HG03097 (cell line): ENCODE measurements around the gene UBN1.
"Not testable (repeated sequence)": the region's sequence is repeated elsewhere in the genome, so short reads cannot be mapped to it uniquely, and the experiment has no call there.

ENCODE experiments used
- ATAC-seq: cut with Tn5 transposase; IDR thresholded peaks from one replicate; pipeline ENCODE4 v1.9.1; 2021; ENCODE audit not compliant: unreplicated experiment, low FRiP score

Gene UBN1

DNA sequence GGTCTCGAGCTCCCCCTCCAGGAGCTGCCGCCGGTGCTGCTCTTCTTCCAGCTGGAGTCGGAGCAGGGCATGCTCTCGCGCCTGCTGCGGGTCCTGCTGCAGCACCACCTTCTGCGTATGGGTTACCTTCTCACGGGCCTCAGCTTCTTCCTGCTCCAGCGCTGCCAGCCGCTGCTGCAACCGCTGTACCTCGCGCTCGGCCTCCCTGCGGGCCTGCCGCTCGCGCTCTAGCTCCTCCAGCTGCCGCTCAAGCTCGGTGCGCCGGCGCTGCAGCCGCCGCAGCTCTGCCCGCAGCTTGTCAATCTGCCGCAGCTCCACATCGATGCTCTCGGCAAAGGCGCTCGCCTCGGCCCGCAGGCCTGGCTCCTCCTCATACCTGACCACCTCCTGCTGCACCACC lies 36.9 kb downstream of the UBN1 start:
- ATAC-seq, result no peak

DNA sequence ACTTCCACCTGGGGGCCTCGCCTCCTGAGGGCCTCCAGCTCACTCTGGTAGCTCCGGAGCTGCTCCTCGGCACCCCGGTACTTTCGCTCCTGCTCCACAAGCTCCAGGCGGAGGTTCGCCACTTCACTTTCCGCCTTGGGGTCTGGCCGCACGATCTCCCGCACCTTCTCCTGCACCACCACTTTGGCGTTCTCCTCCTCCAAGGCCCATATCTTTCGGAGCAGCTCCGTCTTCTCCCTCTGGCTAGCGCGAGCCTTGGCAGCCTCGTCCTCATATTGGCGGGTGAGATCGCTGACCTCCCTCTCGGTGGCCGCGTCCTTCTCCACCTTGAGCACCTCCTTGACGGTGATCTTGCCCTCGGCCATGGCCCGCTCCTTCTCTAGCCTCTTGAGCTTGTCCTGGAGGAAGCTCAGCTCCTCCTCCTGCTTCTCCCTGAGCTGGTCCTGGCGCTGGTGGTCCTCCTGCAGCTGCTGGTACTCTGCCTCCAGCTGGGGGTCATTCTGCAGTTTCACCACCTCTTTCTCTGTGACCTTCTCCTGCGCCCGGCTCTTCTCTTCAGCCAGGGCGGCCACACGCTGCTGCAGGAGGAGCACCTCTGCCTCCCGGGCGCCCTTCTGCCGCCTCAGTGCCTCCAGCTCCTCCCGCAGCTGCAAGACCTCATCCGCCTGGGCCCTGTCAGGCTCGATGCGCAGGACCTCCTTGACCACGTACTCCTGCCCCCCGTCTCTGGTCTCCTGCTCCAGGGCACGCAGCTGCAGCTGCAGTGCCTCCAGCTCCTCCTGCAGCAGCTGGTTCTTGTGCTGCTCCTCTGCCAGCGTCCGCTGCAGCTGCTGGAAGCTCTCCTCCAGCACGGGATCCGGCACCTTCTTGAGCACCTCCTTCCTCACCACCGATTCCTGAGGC lies 37.9 kb downstream of the UBN1 start:
- ATAC-seq, result no peak

DNA sequence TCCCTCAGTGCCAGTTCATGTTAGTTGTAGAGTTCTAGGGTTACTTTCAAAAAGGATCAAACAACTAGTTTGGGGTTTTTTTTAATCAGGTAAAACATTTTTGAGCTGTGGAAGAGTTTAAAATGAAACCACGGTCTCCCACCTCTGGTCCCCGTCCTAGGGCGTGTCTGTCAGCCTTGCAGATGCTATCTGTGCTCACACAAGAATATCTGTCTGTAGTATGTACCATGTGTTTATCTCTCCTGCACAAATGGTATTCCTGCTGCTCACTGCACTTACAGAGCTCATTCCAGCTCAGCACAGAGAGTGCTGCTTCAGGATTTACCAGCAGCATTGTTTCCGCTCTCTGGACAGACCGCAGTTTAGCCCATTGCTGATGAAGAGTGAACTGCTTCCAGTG lies 38.9 kb downstream of the UBN1 start:
- ATAC-seq, result no peak

DNA sequence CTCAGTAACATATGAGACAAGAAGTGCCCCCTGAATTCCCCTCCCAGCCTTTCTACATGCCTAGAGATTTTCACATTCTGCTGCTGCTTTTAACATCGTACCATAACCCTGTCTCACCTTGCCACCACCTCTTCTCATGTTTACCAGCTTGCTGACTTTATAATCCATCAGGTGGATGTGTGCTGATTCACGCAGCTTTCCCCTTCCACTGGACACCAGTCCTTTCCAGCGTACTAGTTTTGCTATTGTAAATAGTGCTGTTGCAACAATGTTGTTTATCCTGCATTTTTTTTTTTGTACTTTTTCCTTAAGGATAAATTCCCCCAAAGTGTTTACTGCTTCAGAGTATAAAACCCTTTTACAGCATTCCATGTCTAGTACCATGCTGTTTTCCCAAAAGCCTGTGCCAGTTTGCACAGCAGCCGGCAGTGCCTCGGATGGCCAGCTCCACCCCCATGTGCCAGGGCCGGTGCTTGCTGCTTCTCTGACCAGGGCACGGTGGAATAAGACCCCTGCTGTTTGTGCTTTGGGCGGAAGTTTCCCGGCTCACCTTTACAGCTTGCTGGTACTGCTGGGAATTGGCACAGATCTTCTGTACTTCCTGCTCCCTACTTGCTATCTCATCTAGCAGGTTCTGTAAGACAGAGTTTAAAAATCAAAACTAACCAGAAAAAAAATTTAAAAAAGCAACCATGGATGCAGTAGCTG lies 41.3 kb downstream of the UBN1 start:
- ATAC-seq, result no peak

DNA sequence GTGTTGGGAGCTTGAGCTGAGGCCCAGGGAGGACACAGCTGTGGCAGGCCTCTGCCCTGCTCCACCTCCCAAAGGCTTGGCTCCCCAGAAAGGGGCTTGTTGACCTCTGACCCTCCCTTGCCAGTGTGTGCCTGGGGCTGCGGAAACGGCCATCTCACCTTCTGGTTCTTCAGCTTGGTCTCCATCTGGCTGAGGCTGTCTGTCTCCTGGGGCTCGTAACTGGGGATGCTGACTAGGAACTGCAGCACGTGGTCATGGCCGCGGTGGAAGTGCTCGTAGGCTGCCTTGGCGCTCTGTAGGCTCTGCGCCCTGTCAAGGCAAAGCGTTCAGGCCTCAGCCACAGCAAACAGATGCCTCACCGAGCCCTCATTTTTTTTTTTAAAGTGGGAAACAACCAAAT lies 42.7 kb downstream of the UBN1 start:
- no peak for ATAC-seq

DNA sequence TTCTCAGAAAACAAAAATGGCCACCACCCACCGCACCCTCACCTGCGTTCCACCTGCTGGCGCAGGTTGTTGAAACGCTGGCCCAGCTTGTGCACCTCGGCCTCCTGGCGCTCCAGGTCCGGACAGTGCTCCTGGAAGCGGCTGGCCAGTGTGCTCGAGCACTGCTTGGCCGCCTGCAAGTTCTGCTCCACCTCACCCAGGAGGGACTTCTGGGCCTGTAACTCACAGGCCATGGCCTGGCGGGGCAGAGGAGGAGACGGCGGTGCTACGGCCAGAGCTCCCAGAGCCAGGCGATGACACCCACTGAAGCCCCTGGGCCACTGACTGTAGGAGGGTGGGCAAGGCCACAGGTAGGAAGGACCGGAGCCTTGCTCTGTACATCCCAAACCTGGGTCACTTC lies 43.4 kb downstream of the UBN1 start:
- no peak for ATAC-seq

DNA sequence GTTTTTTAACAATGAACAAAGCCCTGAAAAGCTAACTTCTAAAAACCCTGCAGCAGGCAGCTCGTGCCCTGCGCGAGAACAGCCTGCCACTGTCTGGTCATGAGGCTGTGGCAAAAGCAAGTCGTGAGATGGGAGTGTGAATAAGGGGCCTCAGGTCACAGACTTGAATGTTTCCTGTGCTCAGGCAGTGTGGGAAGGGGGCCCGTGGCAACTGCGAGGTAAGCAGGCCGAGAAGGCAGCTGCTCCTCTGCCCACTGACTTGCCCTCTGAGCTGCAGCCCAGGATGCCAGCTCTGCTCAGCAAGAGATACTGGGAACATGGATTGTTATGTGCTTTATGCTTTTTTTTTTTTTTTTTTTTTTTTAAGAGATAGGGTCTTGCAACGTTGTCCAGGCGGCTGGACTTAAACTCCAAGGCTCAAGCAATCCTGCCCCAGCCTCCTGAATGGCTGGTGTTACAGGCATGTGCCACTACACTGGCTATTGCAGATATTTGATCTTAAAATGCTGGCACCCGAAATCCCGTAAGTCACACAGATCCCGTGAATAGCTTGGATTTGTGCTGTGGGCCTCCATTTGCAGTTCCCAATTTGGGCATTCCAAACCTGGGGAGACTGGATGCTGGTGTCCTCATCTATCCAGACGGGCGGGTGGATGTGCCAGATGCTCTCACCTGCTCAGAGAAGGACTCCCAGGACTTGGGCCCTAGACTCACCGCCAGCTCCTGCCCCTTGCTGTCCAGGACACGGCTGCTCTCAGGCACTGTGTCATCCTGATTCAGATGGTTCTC lies 44.0 kb downstream of the UBN1 start:
- ATAC-seq, result no peak

DNA sequence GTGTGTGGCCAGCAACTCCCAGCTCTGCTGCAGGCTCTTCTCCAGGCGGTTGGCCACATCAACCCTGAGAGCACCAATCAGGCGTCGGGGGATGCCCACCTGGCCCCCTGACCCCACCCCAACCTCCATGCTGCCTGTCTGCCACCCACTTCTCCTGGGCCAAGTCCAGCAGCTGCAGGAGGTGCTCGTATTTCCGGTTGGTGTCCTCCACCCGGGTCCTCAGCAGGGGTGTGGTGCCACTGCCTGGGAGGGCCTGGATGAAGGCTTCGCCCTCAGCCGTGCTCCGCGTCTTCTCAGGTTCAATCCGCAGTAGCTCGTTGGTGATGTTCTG lies 44.6 kb downstream of the UBN1 start:
- no peak for ATAC-seq

DNA sequence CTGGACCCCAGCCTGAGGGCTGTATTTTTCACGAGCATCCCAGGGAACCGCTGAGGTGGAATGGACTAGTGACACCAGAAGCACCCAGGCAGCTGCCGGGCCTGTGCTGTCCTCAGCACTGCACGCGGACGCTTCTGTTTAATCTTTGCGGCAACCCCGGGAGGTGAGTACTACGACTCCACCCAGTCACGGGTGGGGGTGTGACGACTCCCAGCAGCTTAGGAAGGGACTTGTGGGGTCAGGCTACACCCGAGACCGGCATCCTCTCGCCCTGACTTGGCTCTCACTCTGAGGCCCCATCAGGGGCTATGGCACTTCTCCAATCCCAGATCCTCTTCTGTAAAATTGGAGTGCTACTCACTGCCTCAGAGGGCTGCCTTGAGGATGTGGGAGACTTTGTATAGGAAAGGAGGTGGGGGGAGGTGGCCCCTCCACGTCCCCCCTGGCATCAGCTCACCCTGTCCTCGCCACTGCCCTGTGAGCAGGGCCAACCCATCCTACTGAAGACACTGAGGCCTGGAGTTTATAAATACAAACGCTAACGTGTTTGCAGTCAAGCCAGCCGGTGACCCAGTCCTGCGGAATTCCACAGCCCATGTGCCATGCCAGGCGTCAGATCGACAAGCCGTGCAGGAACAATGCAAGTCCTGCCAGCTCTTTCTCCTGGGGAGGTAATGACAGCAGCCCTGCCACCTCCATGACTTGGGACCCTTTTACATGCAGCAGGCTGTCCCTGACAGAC lies 45.3 kb downstream of the UBN1 start:
- no peak for ATAC-seq

DNA sequence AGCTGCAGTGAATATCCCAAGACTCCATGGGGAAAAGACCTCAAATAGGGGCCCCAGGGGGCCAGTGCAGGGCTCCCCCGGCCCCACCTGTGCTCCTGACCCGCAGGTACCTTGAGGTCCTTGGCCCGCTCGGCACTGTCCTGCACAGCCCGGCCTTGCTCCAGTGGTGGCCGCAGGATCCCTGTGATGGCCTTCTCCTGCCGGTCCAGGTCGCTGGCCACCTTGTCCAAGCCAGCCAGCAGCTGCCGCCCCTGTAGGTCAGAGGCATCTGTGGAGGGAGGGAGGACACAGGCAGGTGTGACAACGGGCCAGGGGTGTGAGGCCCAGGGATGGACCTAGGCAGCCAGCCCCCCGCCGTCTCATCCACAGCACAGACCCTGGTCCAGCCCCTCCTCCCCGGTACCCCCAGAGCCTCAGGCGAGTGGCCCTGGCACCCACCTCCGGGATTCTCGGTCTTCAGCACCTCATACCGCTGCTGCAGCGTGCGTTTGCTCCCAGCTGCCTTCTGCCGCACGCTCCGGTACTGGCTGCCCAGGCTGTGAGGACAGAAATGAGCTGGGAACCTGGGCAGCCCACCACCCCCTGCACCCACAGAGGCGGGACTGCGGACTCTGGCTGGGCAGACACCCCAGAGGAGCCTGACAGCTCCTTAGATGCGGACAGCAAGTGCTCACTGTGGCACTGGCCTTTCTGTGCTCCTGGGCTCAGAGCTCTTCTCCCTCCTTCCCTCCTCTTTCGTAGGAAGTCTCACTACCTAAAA lies 46.0 kb downstream of the UBN1 start:
- no peak for ATAC-seq

DNA sequence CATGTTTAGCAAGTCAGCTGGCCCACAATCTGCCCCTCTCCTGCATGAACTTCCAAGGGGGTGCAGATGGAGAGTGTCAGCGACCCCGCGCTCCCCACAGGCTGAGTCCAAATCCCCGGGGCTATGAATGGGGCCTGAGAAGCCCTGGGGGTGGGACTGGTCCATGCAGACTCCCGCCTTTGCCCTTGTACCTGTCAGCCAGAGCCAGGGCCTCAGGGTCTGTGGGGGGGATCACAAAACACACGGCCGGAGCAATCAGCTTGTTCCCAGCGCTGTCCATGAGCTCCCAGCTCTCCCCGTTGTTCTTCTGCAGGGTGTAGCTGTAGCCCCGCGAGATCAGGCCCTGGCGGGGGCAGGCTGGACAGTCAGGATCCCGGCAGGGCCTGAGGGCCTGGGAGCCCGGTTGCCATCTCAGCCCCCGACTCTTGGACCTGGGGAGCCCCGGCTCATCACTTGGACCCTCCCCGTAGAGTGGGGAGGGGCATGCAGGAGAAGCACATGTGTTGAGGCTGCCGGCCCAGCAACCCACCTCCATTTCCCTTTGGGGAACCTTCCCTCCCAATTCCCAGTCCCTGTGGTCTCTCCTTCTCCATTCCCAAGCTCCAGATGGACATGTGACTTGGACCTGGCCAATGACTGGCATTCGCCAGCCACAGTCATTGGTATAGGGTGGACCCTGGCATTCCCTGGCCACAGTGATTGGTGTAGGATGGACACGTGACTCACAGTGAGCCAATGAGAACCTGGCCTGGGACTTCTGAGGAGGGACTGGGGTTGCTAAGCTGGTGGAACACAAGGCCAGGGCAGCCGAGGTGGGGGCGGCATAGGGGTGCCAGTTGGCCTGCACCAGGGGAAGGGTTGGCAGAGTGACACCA lies 47.2 kb downstream of the UBN1 start:
- no peak for ATAC-seq

DNA sequence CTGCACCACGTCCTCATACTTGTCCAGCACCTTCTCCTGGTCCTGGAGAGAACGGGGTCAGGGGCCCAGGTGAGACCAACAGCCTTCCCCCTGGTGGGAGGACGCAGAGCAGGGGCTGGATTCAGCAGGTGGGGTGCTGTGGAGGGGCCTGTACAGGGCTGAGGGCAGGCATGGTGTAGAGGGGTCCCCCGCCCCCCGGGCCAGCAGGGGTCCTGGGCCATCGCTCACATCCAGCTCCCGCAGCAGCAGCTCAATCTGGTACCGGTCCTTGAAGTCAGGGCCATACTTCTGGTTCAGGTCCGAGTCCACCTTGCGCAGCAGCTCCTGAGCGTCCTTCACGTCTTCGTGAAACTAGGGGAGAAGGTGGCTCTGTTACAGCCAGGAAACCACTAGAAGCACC lies 48.1 kb downstream of the UBN1 start:
- ATAC-seq, result no peak

DNA sequence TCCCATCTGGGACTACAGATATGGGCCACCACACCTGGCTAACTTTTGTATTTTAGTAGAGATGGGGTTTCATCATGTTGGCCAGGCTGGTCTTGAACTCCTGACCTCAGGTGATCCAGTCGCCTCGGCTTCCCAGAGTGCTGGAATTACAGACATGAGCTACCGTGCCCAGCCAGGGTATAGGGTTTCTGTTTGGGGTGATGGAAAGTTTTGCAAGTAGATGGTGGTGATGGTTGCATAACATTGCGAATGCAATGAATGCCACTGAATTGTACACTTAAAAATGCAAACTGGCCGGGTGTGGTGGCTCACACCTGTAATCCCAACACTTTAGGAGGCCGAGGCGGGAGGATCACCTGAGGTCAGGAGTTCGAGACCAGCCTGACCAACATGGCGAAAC lies 49.5 kb downstream of the UBN1 start:
- not testable (repeated sequence) for ATAC-seq

DNA sequence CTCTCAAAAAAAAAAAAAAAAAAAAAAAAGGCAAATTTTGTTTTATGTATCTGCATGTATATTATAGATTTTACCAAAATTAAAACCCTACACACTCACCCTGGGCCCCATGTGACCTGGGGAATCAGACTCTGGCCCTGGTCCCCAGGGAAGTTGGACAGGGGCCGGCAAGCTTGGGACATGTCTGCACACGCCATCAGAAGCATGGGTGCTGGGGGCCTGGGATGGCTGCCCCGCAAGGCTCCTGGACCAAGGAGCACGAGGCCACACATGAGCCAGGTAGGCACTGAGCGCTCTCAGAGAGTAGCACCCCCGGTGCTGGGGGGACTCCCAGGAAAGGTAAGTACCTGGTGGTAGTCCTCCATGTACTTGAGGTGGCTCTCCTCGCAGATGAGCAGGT lies 50.0 kb downstream of the UBN1 start:
- ATAC-seq, result no peak

DNA sequence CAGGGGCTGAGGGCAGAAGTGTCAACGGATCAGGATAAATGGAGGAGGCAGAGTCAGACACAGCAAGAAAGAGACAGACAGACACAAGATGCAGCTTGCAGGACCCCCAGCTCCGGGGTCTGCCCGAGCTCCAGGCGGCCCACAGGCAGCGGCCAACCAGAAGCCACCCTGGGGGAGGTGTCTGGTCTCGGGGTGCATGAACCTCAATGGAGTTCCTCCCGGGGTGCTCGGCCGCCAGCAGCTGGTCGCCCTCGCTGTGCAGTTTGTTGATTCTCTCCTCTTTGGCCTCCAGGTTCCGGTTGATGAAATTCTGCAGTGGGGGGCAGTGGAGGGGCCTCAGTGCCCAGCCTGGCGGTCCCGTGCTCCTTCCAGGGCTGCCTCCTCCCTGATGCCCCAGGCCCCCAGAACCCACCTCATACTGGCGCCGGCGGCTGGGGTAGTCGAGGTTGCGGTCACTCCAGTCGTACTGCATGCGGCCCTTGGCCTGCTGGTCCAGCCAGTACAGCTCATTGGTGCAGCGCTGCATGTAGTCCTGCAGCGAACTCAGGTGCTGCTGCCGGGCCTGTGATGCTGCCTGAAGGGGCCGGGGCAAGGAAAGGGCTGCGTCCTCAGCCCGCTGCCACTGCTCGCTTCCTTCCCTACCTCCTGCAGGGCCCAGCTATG lies 51.7 kb downstream of the UBN1 start:
- ATAC-seq, result no peak

DNA sequence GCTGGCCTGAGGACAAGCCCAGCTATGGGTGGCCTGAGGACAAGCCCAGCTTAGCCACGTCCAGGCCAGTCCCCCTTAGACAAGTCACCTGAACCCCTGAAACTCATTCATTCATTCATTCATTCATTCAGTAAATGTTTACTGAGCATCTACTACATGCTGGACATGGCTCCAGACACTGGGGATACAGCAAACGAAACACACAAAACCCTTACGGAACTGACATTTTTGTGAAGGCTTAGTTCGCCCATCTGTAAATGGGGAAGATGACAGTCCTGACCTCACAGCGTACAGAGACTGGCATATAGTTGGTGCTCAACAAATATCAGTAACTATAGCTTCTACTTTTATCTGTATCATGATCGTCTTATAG lies 52.2 kb downstream of the UBN1 start:
- no peak for ATAC-seq

DNA sequence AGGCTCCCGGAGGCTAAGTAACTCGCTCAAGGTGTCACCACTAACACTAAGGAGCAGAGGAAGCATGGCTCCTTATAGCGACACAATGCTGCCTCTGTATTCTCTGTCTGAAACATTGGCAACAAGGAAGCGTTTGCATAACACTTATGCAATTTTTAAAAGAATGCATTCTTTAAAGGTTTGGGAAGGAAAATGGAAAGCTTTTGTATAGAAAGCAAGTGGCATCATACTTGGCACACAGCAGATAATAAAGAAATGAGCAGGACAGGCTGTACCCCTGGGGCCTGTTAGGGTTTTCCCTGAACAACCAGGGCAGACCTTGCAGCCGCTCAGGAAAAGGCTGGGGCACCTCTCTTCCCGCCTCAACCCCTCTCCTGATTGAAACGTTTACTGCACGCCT lies 52.8 kb downstream of the UBN1 start:
- ATAC-seq, result no peak

DNA sequence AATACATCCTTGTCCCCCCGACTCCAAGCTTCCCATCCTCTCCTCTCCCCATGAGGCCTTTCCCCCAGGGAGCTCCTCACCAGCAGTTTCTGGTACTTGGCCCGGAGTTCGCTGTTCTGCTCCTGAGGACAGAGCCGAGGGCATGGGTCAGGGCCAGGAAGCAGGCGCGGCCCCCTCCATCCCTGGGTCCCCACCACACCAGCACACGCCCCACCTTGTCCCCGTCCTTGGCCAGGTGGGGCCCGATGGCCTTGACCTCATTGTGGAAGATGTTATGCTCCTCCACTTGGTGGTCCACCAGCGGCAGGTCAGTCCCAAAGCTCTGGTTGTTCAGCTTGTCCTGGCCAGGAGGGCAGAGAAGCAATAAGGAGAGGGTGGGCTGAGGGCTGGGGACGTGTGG lies 53.5 kb downstream of the UBN1 start:
- no peak for ATAC-seq

DNA sequence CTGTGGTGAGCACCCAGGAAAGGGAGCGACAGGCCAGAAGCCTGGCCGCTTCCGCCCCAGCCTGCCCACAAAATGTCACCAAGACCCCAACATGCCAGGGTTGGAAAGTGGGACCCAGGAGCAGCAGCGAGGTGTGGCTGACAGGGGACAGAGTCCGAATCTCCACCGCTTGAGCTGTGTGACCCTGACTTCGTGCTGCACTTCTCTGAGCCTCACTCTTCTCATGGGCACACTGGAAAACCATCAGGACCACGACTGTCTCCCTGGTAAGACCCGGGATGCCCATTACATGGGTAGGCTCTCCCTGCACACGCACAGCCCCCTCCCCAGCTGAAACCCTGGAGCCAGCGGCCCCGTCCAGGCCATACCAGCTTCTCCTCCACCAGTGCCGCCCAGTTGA lies 54.8 kb downstream of the UBN1 start:
- no peak for ATAC-seq
